Measurements from ENCODE around the gene CBY3. TPM values are rescaled to one million over a fixed set of nuclear protein-coding genes. Genes with fewer than 3 reads are reported as not detected.
A peak's percentile ranks its signal among the peaks of the same experiment; 100 is the strongest.

Gene CBY3
- total and polyA plus RNA-seq, 2 of the 13 experiments (the other 11 are each of a cell fraction or from before 2014, with no cell fraction given): not detected

DNA sequence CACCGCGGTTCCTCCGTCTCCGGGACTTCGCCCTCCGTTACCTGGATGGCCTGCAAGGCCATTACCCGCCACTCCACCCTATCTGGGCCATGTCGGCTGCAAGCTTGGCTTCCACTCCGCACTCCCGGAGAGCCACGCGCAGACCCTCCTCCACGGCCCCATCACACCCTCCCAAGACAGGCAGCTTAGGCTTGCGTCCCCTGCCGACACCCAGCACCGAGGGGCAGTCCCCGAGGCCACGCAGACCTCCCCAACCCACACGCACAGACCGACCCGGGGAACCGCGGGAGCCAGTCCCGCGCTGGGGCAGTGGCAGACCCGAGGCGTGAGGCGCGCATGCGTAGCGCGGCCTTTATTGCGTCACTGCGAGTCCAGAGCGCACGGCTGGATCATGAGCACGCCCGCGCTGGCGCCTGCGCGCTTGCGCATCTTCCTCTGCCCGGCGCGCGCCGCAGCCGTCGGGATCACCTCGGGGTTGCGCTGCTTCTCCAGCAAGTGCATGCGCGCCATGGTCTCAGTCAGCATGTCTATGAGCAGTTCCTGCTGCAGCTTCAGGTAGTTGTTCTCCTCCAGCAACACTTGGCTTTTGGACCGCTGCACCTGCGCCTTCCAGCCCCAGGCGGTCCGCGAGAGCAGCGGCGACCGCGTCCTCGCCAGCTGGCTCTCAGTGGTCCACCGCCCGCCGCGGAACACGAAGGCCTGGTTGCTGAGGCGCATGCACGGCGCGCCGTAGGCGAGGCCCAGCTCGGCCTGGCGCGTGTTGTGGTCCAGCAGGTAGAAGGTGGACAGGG, 2.4 kb downstream of the CBY3 start (continued):
- TF ChIP-seq, protein P1, sequence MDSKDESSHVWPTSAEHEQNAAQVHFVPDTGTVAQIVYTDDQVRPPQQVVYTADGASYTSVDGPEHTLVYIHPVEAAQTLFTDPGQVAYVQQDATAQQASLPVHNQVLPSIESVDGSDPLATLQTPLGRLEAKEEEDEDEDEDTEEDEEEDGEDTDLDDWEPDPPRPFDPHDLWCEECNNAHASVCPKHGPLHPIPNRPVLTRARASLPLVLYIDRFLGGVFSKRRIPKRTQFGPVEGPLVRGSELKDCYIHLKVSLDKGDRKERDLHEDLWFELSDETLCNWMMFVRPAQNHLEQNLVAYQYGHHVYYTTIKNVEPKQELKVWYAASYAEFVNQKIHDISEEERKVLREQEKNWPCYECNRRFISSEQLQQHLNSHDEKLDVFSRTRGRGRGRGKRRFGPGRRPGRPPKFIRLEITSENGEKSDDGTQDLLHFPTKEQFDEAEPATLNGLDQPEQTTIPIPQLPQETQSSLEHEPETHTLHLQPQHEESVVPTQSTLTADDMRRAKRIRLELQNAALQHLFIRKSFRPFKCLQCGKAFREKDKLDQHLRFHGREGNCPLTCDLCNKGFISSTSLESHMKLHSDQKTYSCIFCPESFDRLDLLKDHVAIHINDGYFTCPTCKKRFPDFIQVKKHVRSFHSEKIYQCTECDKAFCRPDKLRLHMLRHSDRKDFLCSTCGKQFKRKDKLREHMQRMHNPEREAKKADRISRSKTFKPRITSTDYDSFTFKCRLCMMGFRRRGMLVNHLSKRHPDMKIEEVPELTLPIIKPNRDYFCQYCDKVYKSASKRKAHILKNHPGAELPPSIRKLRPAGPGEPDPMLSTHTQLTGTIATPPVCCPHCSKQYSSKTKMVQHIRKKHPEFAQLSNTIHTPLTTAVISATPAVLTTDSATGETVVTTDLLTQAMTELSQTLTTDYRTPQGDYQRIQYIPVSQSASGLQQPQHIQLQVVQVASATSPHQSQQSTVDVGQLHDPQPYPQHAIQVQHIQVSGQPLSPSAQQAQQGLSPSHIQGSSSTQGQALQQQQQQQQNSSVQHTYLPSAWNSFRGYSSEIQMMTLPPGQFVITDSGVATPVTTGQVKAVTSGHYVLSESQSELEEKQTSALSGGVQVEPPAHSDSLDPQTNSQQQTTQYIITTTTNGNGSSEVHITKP (CRISPR knock-in tag; IDR thresholded peaks at IDR 0.05; ENCODE audit: low read depth): no peak
- TF ChIP-seq, protein P2, sequence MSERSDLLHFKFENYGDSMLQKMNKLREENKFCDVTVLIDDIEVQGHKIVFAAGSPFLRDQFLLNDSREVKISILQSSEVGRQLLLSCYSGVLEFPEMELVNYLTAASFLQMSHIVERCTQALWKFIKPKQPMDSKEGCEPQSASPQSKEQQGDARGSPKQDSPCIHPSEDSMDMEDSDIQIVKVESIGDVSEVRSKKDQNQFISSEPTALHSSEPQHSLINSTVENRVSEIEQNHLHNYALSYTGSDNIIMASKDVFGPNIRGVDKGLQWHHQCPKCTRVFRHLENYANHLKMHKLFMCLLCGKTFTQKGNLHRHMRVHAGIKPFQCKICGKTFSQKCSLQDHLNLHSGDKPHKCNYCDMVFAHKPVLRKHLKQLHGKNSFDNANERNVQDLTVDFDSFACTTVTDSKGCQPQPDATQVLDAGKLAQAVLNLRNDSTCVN (CRISPR knock-in tag; IDR thresholded peaks at IDR 0.05; ENCODE audit: borderline replicate concordance): no peak; the same call in 1 of the 2 replicates
- TF ChIP-seq KAT8 (CRISPR knock-in tag; IDR thresholded peaks at IDR 0.05): peak; percentile 68
- TF ChIP-seq, protein P3, sequence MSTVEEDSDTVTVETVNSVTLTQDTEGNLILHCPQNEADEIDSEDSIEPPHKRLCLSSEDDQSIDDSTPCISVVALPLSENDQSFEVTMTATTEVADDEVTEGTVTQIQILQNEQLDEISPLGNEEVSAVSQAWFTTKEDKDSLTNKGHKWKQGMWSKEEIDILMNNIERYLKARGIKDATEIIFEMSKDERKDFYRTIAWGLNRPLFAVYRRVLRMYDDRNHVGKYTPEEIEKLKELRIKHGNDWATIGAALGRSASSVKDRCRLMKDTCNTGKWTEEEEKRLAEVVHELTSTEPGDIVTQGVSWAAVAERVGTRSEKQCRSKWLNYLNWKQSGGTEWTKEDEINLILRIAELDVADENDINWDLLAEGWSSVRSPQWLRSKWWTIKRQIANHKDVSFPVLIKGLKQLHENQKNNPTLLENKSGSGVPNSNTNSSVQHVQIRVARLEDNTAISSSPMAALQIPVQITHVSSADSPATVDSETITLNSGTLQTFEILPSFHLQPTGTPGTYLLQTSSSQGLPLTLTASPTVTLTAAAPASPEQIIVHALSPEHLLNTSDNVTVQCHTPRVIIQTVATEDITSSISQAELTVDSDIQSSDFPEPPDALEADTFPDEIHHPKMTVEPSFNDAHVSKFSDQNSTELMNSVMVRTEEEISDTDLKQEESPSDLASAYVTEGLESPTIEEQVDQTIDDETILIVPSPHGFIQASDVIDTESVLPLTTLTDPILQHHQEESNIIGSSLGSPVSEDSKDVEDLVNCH (CRISPR knock-in tag; IDR thresholded peaks at IDR 0.05): peak; percentile 79; the same call in 1 of the 2 replicates
- TF ChIP-seq PAWR (CRISPR knock-in tag; IDR thresholded peaks at IDR 0.05; ENCODE audit: borderline replicate concordance): peak; percentile 75; the same call in 1 of the 2 replicates
- peak; percentile 72; the same call in 1 of the 2 replicates for TF ChIP-seq ZNF552 (CRISPR knock-in tag; IDR thresholded peaks at IDR 0.05; ENCODE audit: borderline replicate concordance)
- peak; percentile 16; the same call in 1 of the 2 replicates for TF ChIP-seq RARA (CRISPR knock-in tag; IDR thresholded peaks at IDR 0.05)
- TF ChIP-seq FOSL1 (CRISPR knock-in tag; IDR thresholded peaks at IDR 0.05; ENCODE audit: borderline replicate concordance): no peak
- TF ChIP-seq MED8 (CRISPR knock-in tag; IDR thresholded peaks at IDR 0.05; ENCODE audit: insufficient replicate concordance): no peak
- TF ChIP-seq SMAD3 (CRISPR knock-in tag; IDR thresholded peaks at IDR 0.05): peak; percentile 54; the same call in 1 of the 2 replicates

All from HepG2 (cell line).